Calu3 (cell line): ENCODE results near the gene CCNF. TPM values are rescaled to one million over a fixed set of nuclear protein-coding genes. Genes with fewer than 3 reads are reported as not detected.

Experiments
- BruUV-seq: library from RNA; stranded (reverse); fragments of 400-500 nt; replicated peaks from 2 replicates; lab custom pipeline; 2021; lab: Mats Ljungman, UMichigan
- CTCF ChIA-PET: fragments of 300-600 bp; sonication (Branson Sonifier 250); formaldehyde crosslinking; loops from one replicate; lab custom pipeline; 2022; ENCODE audit warnings: antibody characterized with exemption; lab: Charles Lee
- DNase-seq: peaks from one replicate; pipeline ENCODE4 v3.0.0; 2022
- H3K27ac Mint-ChIP-seq: one replicate; pipeline ENCODE4 v1.8.0; 2022; ENCODE audit warnings: mixed read lengths; ENCODE audit not compliant: unreplicated experiment
- H3K27me3 Mint-ChIP-seq: one replicate; pipeline ENCODE4 v1.8.0; 2022; ENCODE audit warnings: mixed read lengths; ENCODE audit not compliant: unreplicated experiment
- H3K36me3 Mint-ChIP-seq: one replicate; pipeline ENCODE4 v1.8.0; 2022; ENCODE audit warnings: mild to moderate bottlenecking, moderate library complexity, mixed read lengths; ENCODE audit not compliant: insufficient read depth, unreplicated experiment
- H3K4me1 Mint-ChIP-seq: one replicate; pipeline ENCODE4 v1.8.0; 2022; ENCODE audit warnings: mild to moderate bottlenecking, low read depth, mixed read lengths; ENCODE audit not compliant: unreplicated experiment
- H3K4me3 Mint-ChIP-seq: one replicate; pipeline ENCODE4 v1.8.0; 2022; ENCODE audit warnings: mild to moderate bottlenecking, low read depth, moderate library complexity, mixed read lengths; ENCODE audit not compliant: unreplicated experiment
- H3K9me3 Mint-ChIP-seq: one replicate; pipeline ENCODE4 v1.8.0; 2022; ENCODE audit warnings: low read depth, mixed read lengths; ENCODE audit not compliant: unreplicated experiment
- CTCF ChIP-seq: fragments of 200-600 bp; IDR thresholded peaks from one replicate; pipeline ENCODE4 v1.8.0; 2022; ENCODE audit warnings: antibody characterized with exemption; ENCODE audit not compliant: unreplicated experiment
- intact Hi-C: fragments of 100-400 bp; cut with micrococcal nuclease; formaldehyde crosslinking; loops from one replicate; pipeline ENCODE4 v1.10.0; 2022; ENCODE audit not compliant: unreplicated experiment
- total RNA-seq: library from RNA; stranded (reverse); gene quantifications from 2 replicates; pipeline ENCODE4 v1.2.3, GENCODE V29; 2022

Gene CCNF
- total RNA-seq, 1 experiment from 2014 or later, result 54.5 TPM

- TF ChIP-seq CTCF, result no peak
- H3K4me1 Mint-ChIP-seq, result no peaks in the 10 kb centered on the region
- no TSS peak for BruUV-seq
- intact Hi-C loops, result no loop called here
- no peaks in the 10 kb centered on the region for H3K27me3 Mint-ChIP-seq
- CTCF ChIA-PET, result interaction anchor here (0.7 kb wide), 1 partner anchor 109 kb away, joined by 3 read pairs; no protein-coding TSS in a partner anchor
- DNase-seq, result no peak
- H3K27ac Mint-ChIP-seq, result no peak overlapping the region
- no peak overlapping the region for H3K4me3 Mint-ChIP-seq
- H3K36me3 Mint-ChIP-seq, result no peaks in the 10 kb centered on the region
- H3K9me3 Mint-ChIP-seq, result no peaks in the 10 kb centered on the region
These were observed 65.8 kb downstream of the CCNF start for GRCh38 chr16:2495041-2495440.

GRCh38 chr16:2496223-2497115 lies 67.2 kb downstream of the CCNF start:
- Mint-ChIP-seq H3K36me3 (no peaks in the 10 kb centered on the region), H3K4me1 (no peaks in the 10 kb centered on the region), H3K27me3 (no peaks in the 10 kb centered on the region), H3K27ac (no peak overlapping the region), H3K4me3 (no peak overlapping the region), H3K9me3 (no peaks in the 10 kb centered on the region)
- no TSS peak for BruUV-seq
- intact Hi-C loops, result no loop called here
- TF ChIP-seq CTCF, result no peak
- CTCF ChIA-PET, result no interaction called here
- no peak for DNase-seq

- H3K36me3 Mint-ChIP-seq, result peaks cover 5% of the 10 kb centered on the region
- CTCF ChIA-PET, result no interaction called here
These were observed 67.9 kb downstream of the CCNF start for GRCh38 chr16:2497116-2497630.

More at GRCh38 chr16:2497116-2497630, 67.9 kb downstream of the CCNF start:
- H3K9me3 Mint-ChIP-seq, result no peaks in the 10 kb centered on the region
- H3K4me3 Mint-ChIP-seq, result no peak overlapping the region
- DNase-seq, result no peak
- no TSS peak for BruUV-seq
- no peak overlapping the region for H3K27ac Mint-ChIP-seq
- TF ChIP-seq CTCF, result no peak
- H3K27me3 Mint-ChIP-seq, result no peaks in the 10 kb centered on the region
- no peaks in the 10 kb centered on the region for H3K4me1 Mint-ChIP-seq
- intact Hi-C loops, result no loop called here
